ENCODE data around the gene MC1R. TPM values are rescaled to one million over a fixed set of nuclear protein-coding genes. Genes with fewer than 3 reads are reported as not detected.

Gene MC1R
- total RNA-seq, 1 donor from 2014 or later = 13.2 TPM

- Histone ChIP-seq H3K36me3 (peaks cover 92 to 100% of the 10 kb centered on the region in 2 donors), H3K9me3 (no peaks in the 10 kb centered on the region), H3K27ac (no peak overlapping the region), H3K27me3 (no peaks in the 10 kb centered on the region), H3K4me1 (no peaks in the 10 kb centered on the region), H3K4me3 (no peak overlapping the region)
- no peak for TF ChIP-seq CTCF (IDR thresholded peaks at IDR 0.05)
- DNase-seq (ENCODE audit: low spot score in 2 of 2) = no peak
- intact Hi-C loops (cut with DNase I) = no loop called here
Observed at GRCh38 chr16:89892635-89893034, 26.0 kb upstream of the MC1R start.

DNA sequence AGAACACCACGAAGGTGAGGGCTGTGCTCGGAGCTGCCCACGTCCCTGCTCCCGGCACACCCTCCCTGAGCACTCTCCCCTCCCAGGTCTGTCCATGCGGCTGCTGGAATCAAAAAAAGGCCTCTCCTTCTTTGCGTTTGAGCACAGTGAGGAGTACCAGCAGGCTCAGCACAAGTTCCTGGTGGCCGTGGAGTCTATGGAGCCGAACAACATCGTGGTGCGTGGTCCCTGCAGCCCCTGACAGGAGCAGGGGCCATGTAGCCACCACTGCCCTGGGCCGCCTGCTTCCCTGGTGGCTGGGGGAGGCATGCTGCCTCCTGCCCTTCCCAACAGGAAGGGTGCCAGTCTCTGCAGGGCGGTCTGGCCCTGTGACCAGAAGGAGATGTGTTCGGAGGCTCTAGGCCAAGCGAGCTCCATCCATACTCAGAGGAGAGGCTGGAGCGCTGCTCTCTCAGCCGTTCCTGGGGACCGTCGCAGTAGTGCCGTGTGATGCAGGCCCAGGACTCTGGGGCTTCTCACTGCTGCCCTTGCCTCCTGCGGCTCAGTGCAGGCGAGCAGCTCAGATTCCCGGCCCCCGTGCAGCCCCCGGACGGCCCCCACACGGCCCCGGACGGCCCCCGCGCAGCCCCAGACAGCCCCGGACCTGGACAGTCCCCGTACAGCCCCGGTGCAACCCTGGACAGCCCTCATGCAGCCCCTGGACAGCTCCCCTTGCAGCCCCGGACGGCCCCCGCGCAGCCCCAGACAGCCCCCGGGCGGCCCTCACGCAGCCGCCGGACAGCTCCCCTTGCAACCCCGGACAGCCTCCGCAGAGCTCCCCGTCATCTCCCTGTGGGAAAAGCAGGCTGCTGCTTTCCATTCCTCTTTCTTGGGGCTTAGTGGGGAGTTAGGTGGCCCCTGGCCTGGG is 24.8 kb upstream of the MC1R start:
- Histone ChIP-seq H3K27me3 (no peaks in the 10 kb centered on the region), H3K27ac (no peak overlapping the region), H3K9me3 (no peaks in the 10 kb centered on the region), H3K36me3 (peaks cover 92 to 100% of the 10 kb centered on the region in 2 donors), H3K4me1 (no peaks in the 10 kb centered on the region), H3K4me3 (no peak overlapping the region)
- TF ChIP-seq CTCF (IDR thresholded peaks at IDR 0.05) = no peak
- intact Hi-C loops (cut with DNase I) = no loop called here
- no peak for DNase-seq (ENCODE audit: low spot score in 2 of 2)

GRCh38 chr16:89895482-89896250 is 23.0 kb upstream of the MC1R start:
- Histone ChIP-seq H3K27ac (no peak overlapping the region), H3K36me3 (peaks cover 97 to 98% of the 10 kb centered on the region in 2 donors), H3K9me3 (no peaks in the 10 kb centered on the region), H3K4me3 (no peak overlapping the region), H3K27me3 (no peaks in the 10 kb centered on the region), H3K4me1 (no peaks in the 10 kb centered on the region)
- TF ChIP-seq CTCF (IDR thresholded peaks at IDR 0.05) = no peak
- intact Hi-C loops (cut with DNase I) = no loop called here
- no peak for DNase-seq (ENCODE audit: low spot score in 2 of 2)

DNA sequence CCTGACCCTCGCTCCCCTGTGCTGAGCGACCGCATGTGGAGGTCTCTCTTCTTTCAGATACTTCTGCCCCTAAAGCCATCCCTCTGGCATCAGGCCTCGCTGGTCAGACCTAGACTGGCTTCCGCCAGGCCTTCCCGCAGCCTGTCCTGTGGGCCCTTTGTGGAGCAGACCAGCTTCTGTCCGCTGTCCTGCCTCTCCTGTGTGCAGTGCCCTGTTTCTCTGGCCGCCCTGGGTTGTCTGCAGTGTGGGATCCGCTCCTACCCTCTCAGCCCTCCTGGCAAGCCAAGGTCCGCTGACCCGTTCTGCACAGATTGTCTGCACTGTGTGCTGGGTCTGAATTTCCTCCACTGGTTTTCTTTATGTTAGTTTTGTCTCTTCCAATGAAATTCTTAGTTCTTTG is 21.5 kb upstream of the MC1R start:
- no peak for DNase-seq (ENCODE audit: low spot score in 2 of 2)
- intact Hi-C loops (cut with DNase I) = no loop called here
- Histone ChIP-seq H3K36me3 (peaks cover 88 to 89% of the 10 kb centered on the region in 2 donors), H3K9me3 (no peaks in the 10 kb centered on the region), H3K27ac (no peak overlapping the region), H3K27me3 (no peaks in the 10 kb centered on the region), H3K4me3 (no peak overlapping the region), H3K4me1 (no peaks in the 10 kb centered on the region)
- no peak for TF ChIP-seq CTCF (IDR thresholded peaks at IDR 0.05)

DNA sequence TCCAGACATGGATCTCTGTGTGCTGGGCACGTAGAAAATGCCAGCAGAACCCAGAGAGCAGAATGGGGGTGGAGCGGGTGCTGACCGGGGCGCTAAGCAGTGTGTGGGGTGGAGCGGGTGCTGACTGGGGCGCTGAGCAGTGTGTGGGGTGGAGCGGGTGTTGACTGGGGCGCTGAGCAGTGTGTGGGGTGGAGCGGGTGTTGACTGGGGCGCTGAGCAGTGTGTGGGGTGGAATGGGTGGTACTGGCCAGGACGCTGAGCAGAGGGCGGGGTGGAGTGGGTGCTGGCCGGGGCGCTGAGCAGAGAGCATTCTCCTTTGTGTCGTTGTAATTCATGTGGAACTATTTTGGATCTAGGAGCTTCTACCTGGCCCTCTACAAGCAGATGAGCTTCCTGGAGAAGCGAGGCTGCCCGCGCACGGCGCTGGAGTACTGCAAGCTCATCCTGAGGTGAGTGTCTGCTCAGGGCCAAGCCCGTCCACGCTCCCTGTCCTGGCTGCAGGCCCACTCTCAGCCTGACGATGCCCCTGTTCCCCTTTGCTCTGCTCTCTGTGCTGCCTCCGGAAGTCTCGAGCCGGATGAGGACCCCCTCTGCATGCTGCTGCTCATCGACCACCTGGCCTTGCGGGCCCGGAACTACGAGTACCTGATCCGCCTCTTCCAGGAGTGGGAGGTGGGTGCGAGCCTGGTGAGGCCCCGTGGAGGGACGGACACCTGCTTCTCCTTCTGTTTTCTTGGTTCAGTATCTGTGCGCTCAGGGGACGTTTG is 20.3 kb upstream of the MC1R start:
- Histone ChIP-seq H3K27ac (no peak overlapping the region), H3K9me3 (no peaks in the 10 kb centered on the region), H3K27me3 (no peaks in the 10 kb centered on the region), H3K36me3 (peaks cover 84 to 85% of the 10 kb centered on the region in 2 donors), H3K4me3 (no peak overlapping the region), H3K4me1 (no peaks in the 10 kb centered on the region)
- TF ChIP-seq CTCF (IDR thresholded peaks at IDR 0.05) = no peak
- DNase-seq (ENCODE audit: low spot score in 2 of 2) = no peak
- intact Hi-C loops (cut with DNase I) = no loop called here
